GM13977 (cell line): ENCODE measurements around the gene CDH20.

ENCODE experiments used
- DNase-seq: peaks from one replicate; pipeline ENCODE4 v3.0.0; 2012; ENCODE audit warnings: low spot score
- in situ Hi-C: fragments of 300-500 bp; cut with MboI; formaldehyde crosslinking; loops from one replicate; pipeline ENCODE4 v1.12.0; 2022; ENCODE audit warnings: low sequenced_read_pairs, low pct_unique_long_range_greater_than_20kb, mixed read lengths, inconsistent platforms; ENCODE audit not compliant: unreplicated experiment
- TF ChIP-seq, protein P1 (sequence below): IDR thresholded peaks from 2 replicates; pipeline ENCODE4 v1.5.1; 2012; ENCODE audit warnings: mild to moderate bottlenecking, control low read depth; ENCODE audit not compliant: insufficient read depth; ENCODE audit errors: extremely low read depth, missing control alignments

CDH20 gene

DNA sequence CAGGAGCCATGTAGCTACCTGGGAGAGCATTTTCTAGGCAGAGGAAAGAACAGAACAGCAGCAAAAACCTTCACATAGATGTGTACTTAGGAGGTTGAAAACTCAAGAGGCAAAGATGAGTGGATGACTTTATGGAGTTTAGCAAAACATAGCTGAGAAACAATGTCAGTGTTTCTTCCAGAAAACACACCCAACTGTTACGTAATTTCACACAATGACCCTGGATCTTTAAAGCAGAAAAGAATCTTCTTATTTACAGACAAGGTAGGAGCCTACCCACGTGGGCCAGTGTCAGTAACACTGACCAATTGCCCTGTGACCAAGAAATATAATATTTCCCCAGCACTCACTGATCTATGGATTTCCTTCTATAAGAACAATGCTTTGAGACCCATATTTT is 254.6 kb downstream of the CDH20 start:
- no peak for DNase-seq
- TF ChIP-seq, protein P1, sequence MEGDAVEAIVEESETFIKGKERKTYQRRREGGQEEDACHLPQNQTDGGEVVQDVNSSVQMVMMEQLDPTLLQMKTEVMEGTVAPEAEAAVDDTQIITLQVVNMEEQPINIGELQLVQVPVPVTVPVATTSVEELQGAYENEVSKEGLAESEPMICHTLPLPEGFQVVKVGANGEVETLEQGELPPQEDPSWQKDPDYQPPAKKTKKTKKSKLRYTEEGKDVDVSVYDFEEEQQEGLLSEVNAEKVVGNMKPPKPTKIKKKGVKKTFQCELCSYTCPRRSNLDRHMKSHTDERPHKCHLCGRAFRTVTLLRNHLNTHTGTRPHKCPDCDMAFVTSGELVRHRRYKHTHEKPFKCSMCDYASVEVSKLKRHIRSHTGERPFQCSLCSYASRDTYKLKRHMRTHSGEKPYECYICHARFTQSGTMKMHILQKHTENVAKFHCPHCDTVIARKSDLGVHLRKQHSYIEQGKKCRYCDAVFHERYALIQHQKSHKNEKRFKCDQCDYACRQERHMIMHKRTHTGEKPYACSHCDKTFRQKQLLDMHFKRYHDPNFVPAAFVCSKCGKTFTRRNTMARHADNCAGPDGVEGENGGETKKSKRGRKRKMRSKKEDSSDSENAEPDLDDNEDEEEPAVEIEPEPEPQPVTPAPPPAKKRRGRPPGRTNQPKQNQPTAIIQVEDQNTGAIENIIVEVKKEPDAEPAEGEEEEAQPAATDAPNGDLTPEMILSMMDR: no peak
- in situ Hi-C loops: loop anchor here (25.0 kb wide), 1 partner anchor 549 kb away; no protein-coding TSS in a partner anchor

DNA sequence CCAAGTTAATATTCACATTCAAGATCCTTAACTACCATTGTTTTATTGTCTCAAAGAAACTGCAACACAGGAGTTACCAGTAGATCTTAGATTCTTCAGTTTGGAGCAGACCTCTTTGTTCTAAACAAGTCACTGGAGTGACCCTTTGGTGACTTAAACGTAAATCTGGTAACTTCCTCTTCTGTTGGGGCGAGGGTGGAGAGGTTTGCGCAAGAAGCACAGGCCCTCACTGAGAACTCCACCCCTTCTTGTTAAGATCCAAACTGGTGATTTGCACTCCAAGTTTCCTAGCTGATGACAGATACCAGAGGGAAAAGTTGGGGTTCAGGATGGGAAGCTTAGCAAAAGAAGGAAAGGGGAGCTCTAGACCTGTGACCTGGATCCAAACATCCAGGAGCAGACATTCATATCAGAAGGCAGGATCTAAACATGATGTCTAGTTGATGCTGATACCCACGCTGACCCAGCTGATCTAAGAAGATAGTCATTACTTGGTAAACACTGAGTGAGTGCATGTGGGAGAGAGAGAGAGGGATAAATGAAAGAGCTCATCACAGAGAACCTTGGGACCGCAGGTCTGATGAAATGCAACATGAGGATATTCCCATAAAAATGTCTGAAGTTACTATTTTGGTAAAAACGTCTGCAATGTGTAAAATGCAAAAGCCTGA is 256.0 kb downstream of the CDH20 start:
- in situ Hi-C loops: loop anchor here (25.0 kb wide), 1 partner anchor 548 kb away; no protein-coding TSS in a partner anchor

DNA sequence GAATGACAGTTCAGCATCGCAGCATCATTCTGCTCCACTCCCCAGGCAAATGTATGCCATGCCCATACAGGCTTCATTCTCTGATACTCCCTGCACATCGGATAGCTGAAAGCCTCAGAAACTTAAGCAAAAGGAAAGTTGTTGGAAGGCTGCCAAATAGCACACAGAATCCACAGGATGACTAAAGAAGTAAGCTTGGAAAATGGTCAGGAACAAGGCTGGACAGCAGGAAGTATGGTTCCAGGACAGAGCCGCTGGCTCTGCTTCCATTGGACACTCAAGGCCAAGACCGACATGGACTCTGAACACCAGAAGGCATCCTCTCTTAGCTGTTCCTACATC is 256.5 kb downstream of the CDH20 start:
- DNase-seq: no peak
- in situ Hi-C loops: loop anchor here (25.0 kb wide), 1 partner anchor 548 kb away; no protein-coding TSS in a partner anchor
- TF ChIP-seq, protein P1: no peak

More for the DNA sequence above, 256.0 kb downstream of the CDH20 start:
- TF ChIP-seq, protein P1: no peak
- no peak for DNase-seq

DNA sequence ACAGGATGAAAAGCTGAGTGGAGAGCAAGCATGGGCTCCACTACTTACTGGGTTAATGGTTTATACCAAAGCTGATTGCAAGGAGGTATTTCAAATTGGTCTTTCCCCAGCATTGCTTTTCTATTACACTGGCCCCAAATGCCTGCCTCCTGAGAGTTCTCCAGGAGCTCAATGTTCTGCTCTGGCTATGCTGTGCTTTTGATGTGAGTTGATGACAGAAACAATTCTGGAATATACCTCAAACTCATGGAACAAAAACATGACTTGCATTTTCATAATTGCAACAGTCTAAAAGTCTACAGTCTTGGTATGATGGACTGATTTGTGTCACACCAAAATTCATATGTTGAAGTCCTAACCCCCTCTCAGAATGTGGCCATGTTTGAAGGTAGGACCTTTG is 258.0 kb downstream of the CDH20 start:
- in situ Hi-C loops: loop anchor here (25.0 kb wide), 1 partner anchor 546 kb away; no protein-coding TSS in a partner anchor
- DNase-seq: no peak
- TF ChIP-seq, protein P1: no peak

DNA sequence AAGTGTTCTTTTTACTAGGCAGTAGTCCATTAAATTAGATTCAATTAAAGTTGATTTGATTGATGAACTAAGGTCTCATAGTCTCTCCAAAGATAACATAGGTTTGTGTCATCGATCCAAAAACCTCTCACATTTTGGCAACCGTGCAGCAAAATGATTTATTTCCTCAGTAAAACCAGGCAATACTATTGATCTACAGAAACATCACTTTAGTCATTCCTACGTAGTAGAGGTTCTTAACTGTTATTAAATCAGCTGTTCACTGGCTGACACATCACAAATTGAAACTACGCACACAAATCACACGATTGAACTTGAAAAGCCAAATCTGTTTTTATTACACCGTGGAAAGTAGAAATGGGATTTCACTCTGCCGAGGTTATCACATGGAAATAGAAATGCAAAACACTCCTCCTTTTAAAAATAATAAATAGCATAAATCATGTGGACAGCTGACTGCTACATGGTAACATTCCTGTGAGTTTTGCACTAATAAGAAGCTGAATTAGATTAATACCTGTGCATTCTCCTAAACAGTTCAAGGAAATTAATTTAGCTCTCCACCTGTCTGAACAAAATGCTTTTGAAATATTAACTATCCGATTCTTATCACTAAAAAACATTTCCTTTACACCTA is 262.5 kb downstream of the CDH20 start:
- TF ChIP-seq, protein P1: no peak
- in situ Hi-C loops: loop anchor here (25.0 kb wide), 1 partner anchor 542 kb away; no protein-coding TSS in a partner anchor
- DNase-seq: no peak

DNA sequence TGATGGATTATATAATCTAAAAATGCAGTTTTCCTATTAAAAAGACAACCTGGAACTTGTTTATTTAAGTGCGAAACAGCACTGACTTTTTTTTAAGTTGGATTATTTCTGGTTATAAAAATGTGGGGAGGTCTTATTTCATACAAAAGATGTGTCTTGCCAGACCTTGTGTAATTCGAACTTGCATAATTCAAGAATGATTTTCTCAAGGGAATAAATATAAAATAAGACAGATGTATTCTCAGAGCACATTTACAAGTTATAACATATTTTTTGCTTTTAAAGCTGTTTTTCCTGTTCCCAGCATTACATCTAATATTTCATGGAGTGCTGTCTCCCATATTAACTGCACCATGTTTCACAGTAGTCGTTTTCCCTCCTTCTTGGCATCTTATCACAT is 263.1 kb downstream of the CDH20 start:
- TF ChIP-seq, protein P1: no peak
- in situ Hi-C loops: loop anchor here (25.0 kb wide), 1 partner anchor 541 kb away; no protein-coding TSS in a partner anchor
- DNase-seq: no peak
